ENCODE results near the gene NIFK. TPM values are rescaled to one million over a fixed set of nuclear protein-coding genes. Genes with fewer than 3 reads are reported as not detected.

Gene NIFK
- total and polyA plus RNA-seq, 2 donors (not counting 3 experiments of a cell fraction or from before 2014, with no cell fraction given): 10.7 to 59.7 TPM

- Histone ChIP-seq H3K4me3 (replicated peaks in 1 of 3; ENCODE audit: insufficient read depth in 1 of 3, low read depth in 1 of 3, low read length in 3 of 3) (no peak overlapping the region), H3K79me2 (ENCODE audit: control insufficient read depth, insufficient read depth, low read length) (no peaks in the 10 kb centered on the region), H3K4me2 (ENCODE audit: insufficient read depth, low read length) (no peak overlapping the region), H3K4me1 (ENCODE audit: control insufficient read depth, extremely low read depth, insufficient read depth, low read length) (no peaks in the 10 kb centered on the region), H3K36me3 (ENCODE audit: control insufficient read depth in 2 of 2, extremely low read depth in 1 of 2, insufficient read depth in 2 of 2, low read length in 2 of 2) (no peaks in the 10 kb centered on the region), H3K9ac (replicated peaks; ENCODE audit: extremely low read depth, insufficient read depth, low read length) (no peak overlapping the region), H3K27ac (ENCODE audit: insufficient read depth, low read depth, low read length) (no peak overlapping the region), H3K9me1 (replicated peaks; ENCODE audit: control insufficient read depth, extremely low read depth, insufficient read depth, low read length) (no peaks in the 10 kb centered on the region), H3K9me3 (replicated peaks; ENCODE audit: control insufficient read depth, insufficient read depth, low read length) (no peaks in the 10 kb centered on the region), H2AFZ (ENCODE audit: low read depth, low read length) (no peak overlapping the region), H4K20me1 (replicated peaks; ENCODE audit: control insufficient read depth, extremely low read depth, insufficient read depth, low read length) (no peaks in the 10 kb centered on the region), H3K27me3 (ENCODE audit: control insufficient read depth in 2 of 2, insufficient read depth in 2 of 2, low read length in 2 of 2) (no peaks in the 10 kb centered on the region)
- dilution Hi-C loops (cut with MboI; ENCODE audit: extremely low pct_ligation_motif_present, low sequenced_read_pairs): no loop called here
- CTCF ChIA-PET: interaction anchor here (1.1 to 5.7 kb wide), 8 partner anchors 121 to 622 kb away, joined by 3 to 68 read pairs (median 4); partner anchors contain the start of gene RNU4ATAC
- FAIRE-seq (no peak), DNase-seq (ENCODE audit: low read depth, low spot score) (no peak)
- BruUV-seq (replicated peaks): no TSS peak
- TF ChIP-seq MYC (IDR thresholded peaks at IDR 0.05; ENCODE audit: low read depth, low read length) (no peak), JUN (IDR thresholded peaks at IDR 0.05; ENCODE audit: borderline replicate concordance, insufficient read depth, insufficient read length, low read depth) (no peak), MAX (IDR thresholded peaks at IDR 0.05; ENCODE audit: insufficient read depth, insufficient read length) (no peak), EZH2 (IDR thresholded peaks at IDR 0.05; ENCODE audit: borderline replicate concordance, low read depth, low read length, severe bottlenecking) (no peak), GATA2 (IDR thresholded peaks at IDR 0.05; ENCODE audit: insufficient read depth, insufficient read length, low read depth, low read length) (no peak), FOS (IDR thresholded peaks at IDR 0.05; ENCODE audit: borderline replicate concordance, insufficient read depth, low read length) (no peak)
- TF ChIP-seq, protein P1, sequence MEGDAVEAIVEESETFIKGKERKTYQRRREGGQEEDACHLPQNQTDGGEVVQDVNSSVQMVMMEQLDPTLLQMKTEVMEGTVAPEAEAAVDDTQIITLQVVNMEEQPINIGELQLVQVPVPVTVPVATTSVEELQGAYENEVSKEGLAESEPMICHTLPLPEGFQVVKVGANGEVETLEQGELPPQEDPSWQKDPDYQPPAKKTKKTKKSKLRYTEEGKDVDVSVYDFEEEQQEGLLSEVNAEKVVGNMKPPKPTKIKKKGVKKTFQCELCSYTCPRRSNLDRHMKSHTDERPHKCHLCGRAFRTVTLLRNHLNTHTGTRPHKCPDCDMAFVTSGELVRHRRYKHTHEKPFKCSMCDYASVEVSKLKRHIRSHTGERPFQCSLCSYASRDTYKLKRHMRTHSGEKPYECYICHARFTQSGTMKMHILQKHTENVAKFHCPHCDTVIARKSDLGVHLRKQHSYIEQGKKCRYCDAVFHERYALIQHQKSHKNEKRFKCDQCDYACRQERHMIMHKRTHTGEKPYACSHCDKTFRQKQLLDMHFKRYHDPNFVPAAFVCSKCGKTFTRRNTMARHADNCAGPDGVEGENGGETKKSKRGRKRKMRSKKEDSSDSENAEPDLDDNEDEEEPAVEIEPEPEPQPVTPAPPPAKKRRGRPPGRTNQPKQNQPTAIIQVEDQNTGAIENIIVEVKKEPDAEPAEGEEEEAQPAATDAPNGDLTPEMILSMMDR (IDR thresholded peaks at IDR 0.05; ENCODE audit: extremely low read depth in 1 of 2, insufficient read depth in 1 of 2, low read depth in 1 of 2, low read length in 2 of 2): no peak
- POLR2A ChIA-PET: interaction anchor here (0.7 kb wide), 1 partner anchor 313 kb away, joined by 4 read pairs; no protein-coding TSS in a partner anchor
- intact Hi-C loops (cut with micrococcal nuclease): loop anchor here (10.0 kb wide), 1 partner anchor 623 kb away; no protein-coding TSS in a partner anchor
Measured at GRCh38 chr2:121717529-121717928, 19.1 kb downstream of the NIFK start.

Data from endothelial cell of umbilical vein (primary cell).